Activated CD8-positive, alpha-beta memory T cell treated with anti-CD3 and anti-CD28 coated beads, Interleukin-2, amount 50 U/mL, for 4 hours (primary cell): ENCODE measurements around the gene VWA8.
"Not testable (repeated sequence)": the region's sequence is repeated elsewhere in the genome, so short reads cannot be mapped to it uniquely, and the experiment has no call there.

ENCODE experiments used
- DNase-seq: peaks from one replicate; pipeline ENCODE4 v3.0.0-alpha.2; 2020

The VWA8 gene

DNA sequence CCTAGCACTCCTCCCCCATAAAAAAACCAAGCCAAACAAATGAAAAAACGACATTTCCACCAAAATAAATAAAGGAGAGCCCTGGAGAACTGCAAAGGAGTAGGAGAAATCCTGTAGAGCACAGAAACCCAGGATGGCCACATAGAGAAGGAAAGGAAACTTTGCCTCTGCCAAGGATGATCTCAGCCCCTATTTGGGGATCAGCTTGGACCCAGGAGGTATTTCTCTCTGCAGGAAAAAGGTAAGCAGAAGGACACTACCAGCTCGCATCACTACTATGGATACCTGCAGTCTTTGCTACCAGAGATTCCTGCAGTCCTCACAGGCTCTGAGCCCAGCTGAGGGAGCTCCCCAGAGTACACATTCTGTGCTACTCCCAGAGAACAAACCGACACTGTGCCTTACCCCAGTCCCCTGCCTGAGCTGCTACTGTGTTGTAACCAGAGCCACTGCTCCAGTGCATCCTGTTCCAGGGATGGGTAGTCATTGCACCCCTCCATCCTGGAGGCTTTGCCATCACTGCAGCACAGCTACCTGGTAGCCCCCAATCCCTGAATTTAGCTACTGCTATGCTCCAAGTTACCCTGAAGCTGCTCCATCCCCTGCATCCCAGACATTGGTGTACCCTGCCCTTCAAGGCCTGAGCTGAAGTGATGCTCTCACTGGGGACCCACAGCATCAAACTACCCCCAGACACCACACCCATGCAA is 41.7 kb downstream of the VWA8 start:
- no peak for DNase-seq

DNA sequence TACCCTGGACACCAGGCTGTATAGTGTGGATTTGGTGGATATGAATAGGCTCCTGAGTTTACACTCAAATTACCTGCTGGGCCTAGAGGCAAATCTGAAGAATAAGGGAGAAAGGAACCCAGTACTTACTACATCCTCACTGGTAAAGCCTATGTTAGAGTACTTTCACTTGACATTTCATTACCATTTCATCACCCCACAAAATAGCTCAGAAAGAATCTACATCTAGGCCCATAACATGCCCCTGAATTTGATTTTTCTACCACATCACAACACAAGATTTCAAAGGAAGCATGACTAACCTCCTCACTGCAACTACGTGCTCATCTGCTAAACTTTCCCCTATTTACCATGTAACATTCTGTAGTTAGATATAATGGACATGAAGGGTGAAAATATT is 43.3 kb downstream of the VWA8 start:
- DNase-seq: no peak

- no peak for DNase-seq
Observed at GRCh38 chr13:41916173-41916954, 44.5 kb downstream of the VWA8 start.

DNA sequence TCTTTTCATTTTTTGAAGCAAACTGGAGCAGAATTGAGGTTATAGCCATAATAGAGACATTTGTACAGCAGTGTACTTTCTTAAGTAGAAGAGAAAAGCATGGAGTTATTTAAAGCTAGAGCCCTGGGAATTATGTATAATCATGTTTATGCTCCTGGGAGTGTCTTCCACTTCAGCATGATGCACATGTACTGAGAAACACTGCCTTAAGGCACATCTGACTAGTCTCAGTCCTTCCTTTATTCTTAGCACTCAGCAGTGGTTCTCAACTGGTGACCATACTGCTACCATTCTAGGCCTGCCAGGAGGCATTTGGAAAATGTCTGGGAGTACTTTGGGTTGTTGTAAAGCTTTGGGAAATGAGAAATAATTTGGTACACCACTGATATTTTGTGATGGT is 45.8 kb downstream of the VWA8 start:
- DNase-seq: no peak

DNA sequence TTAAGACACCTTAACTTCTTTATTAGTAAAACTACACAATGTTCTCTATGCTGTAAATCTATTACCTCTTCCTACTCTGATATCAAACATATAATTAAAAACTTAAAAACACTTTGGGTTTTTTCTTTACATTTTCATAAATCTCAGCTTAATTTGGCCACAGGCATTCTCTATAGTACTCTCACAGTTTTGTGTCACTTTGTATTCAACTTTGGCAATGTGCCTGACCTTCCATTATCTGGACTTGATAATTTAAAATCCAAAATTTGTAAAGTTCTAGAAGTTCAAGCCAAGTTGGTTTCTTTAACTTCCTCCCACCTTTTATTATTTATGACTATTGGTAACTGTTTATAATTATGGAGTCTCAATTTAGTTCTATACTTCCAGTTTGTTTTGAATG is 46.4 kb downstream of the VWA8 start:
- DNase-seq: no peak

DNA sequence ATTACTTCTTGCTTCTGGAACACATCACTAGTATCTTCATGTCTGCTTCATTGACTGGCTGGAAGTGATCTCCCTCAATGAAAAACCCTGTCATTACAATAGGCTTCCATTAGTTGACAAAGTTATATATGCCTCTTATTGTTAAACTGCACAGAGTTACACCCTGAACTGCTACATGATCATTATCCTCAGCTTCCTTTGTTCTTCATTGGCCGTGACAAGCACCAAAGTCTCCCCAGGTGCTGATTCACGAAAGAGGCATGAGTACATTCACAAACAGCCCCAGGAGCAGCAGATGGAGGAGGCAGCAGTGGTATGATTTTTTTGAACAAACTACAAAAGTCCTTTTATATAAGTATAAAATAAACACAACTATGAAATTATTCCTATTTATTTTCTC is 51.4 kb downstream of the VWA8 start:
- DNase-seq: no peak

- DNase-seq: no peak
Observed at GRCh38 chr13:41905600-41906254, 55.2 kb downstream of the VWA8 start.

DNA sequence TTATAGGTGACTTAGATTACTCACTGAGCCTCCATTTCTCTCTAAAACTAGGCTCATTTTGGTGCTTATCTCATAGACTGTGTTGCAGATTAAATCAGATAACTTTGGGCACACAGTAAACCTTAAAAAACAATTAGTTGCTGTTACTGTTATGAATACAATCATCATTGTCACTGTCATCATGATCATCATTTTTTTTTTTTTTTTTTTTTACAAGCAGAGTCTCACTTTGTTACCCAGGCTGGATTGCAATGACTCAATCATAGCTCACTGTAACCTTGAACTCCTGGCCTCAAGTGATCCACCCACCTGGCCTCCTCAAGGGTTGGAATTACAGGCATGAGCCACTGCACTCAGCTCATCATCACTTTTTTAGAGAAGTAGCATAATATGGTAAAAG is 60.0 kb downstream of the VWA8 start:
- DNase-seq: no peak

- not testable (repeated sequence) for DNase-seq
Observed at GRCh38 chr13:41898411-41898810, 62.5 kb downstream of the VWA8 start.

DNA sequence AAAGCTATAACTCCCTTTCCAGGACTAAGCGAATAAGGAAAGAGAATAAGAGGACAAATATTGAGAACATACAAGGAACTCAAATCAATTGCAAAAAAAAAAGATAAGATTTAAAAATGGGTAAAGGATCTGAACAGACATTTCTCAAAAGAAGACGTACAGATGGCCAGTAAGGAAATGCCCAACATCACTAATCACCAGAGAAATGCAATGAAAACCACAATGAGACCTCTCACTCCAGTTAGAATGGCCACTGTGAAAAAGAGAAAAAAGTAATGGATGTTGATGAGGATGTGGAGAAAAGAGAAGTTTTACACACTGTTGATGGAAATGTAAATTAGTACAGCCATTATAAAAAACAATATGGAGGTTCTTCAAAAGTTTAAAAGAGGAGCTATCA is 63.8 kb downstream of the VWA8 start:
- DNase-seq: no peak

DNA sequence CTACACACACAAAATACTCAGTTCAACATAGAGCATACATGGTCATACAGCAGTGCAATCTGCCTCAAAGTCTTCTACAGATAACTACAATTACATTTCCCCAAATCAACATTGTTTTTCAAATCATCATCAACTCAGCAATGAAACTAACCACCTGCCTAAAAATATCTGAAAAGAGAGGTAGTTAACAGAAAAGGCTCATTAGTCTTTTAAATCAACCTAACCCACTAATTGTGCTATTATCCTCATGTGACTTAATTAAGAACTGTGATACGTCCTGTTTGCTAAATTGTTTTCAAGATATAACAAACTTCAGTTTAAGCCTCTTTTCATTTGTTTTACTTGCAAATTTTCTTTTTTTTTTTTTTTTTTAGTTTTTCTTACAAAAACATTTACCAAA is 65.4 kb downstream of the VWA8 start:
- DNase-seq: no peak

DNA sequence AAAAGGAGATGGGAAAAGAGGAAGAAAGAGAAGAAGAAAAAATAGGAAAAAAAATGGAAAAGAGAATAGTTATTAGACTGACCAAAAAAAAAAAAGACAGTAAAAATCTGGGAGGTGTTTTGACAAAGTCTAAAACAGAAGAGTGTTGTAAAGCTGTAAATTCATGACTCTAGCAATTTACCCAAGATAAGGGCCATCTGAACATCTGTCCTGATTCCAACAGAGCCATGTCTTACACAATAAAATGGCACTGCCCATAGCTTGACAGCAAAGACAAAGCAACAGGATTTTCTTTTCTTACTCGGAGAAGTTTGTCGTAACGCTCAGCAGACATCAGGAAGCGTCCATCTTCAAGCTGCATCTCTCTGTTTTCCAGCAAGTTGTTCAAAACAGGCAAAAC is 69.8 kb downstream of the VWA8 start:
- DNase-seq: no peak

DNA sequence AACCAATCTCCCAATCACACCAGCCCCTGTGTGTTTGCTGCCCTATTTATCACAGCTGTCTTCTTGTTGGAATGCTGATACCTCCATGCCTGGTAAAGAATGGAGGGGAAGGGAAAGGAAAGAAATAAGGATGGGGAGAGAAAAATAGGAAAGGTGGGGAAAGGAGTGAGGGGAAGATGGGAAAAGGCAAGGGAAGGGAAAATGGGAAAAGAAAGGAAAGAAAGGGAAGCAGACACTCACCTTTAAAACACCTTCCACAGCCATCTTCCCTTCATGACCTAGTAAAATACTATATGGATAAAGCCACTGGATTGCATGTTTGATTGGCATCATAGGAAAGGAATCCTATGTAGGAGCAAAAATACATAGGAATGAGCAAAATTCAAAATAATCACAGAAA is 77.8 kb downstream of the VWA8 start:
- DNase-seq: no peak

GRCh38 chr13:41881890-41882289 is 79.0 kb downstream of the VWA8 start:
- DNase-seq: not testable (repeated sequence)

DNA sequence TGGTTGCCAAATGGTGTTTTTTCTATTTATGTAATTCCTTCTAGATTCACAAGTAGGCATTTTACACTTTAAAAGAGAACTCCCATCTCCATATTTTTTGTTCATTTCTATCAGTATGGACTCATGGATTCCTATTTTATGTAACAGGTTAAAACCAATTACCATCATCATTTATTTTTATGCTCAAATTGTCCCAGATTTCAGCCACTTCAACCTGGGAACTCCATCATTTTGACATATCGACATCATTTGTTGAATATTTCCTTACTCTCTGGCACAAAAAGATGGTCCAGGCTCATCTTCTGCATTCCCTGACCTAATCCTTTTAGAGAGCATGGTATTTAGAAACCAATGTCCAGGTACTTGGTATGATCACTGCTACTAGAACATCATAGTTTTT is 79.9 kb downstream of the VWA8 start:
- DNase-seq: no peak

DNA sequence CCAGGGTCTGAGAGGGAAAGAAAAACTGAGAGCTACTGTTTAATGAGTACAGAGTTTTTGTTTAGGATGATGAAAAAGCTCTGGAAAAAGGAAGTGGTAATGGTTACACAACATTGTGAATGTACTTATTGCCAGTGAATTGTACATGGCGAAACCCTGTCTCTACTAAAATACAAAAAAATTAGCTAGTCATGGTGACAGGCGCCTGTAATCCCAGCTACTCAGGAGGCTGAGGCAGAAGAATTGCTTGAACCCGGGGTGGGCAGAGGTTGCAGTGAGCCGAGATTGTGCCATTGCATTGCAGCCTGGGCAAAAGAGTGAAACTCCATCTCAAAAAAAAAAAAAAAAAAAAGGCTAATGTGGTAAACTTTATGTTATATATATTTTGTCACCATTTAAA is 96.3 kb downstream of the VWA8 start:
- no peak for DNase-seq

DNA sequence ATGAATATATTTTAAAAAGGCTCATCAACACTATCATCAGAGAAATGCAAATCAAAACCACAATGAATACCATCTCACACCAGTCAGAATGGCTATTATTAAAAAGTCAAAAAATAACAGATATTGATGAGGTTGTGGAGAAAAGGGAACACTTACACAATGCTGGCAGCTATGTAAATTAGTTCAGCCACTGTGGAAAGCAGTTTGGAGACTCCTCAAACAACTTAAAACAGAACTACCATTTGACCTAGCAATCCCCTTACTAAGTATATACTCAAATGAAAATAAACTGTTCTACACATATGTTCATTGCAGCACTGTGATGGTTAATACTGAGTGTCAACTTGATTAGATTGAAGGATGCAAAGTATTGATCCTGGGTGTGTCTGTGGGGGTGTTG is 98.2 kb downstream of the VWA8 start:
- DNase-seq: not testable (repeated sequence)

DNA sequence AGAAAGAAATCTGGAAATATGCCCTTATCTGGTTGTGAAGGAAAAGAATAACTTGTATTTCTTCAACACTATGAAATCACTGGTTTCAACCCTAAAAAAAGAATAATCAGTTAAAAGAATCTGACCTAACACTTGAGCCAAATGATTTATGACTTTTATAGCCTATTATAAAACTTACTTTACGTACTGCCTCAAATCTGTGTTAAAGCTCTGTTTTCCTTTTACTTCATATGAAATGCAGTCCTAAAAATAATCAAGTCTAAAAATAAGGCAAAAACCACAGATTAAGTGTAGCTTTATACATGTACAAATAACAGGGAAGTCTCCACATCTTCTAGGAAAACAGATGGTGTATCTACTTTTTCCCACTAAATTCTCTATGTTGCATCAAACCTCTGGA is 101.3 kb downstream of the VWA8 start:
- no peak for DNase-seq

DNA sequence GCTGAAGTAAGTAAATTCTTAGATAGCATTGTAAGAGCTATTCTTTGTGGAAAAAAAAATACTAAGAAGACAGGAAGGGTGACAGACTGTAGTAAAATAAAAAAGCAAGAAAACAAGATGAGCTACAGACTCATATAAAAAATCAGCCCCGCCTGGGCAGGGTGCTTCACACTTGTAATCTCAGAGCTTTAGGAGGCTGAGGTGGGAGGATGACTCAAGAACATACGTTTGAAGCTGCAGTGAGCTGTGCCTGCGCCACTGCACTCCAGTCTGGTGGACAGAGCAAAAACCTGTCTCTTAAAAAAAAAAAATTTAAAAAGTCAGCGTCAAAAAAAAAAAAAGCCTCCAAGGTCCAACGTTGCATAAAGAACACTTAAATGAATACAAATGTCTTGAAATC is 102.1 kb downstream of the VWA8 start:
- DNase-seq: no peak

- DNase-seq: no peak
Observed at GRCh38 chr13:41854758-41855157, 106.2 kb downstream of the VWA8 start.

GRCh38 chr13:41851351-41851750 is 109.6 kb downstream of the VWA8 start:
- no peak for DNase-seq

- no peak for DNase-seq
Observed at GRCh38 chr13:41848435-41849255, 112.3 kb downstream of the VWA8 start.

DNA sequence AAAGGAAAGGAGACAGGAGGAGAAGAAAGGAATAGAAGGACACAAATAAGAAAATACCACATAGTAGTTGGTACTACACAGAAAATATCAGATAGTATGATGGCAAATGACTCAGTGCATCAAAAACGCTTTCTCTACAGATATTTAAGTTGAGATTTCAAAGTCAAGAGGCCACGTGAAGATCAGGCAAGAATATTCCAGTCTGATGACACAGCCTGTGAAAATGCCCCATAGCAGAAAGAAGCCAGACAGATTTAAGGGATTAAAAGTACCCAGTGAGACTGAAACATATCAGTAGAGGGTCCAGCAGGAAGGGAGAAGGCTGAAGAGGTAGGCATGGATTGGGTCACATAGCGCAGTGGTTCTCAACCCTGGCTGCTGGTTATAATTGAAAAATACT is 113.7 kb downstream of the VWA8 start:
- no peak for DNase-seq
